Ovary (tissue), 9 donors: ENCODE data around the gene TRIO. TPM values are rescaled to one million over a fixed set of nuclear protein-coding genes. Genes with fewer than 3 reads are reported as not detected.

Source experiments
- DNase-seq, 5 donors: peaks; one replicate each; pipeline ENCODE4 v3.0.0-alpha.2; 2019 to 2020
- H3K27ac ChIP-seq, 2 donors: fragments of 200-600 bp; one replicate each; pipeline versions ENCODE4 v1.5.1 to v1.8.0; 2019 to 2022
- H3K27me3 ChIP-seq: fragments of 200-600 bp; one replicate; pipeline ENCODE4 v1.8.0; 2022
- H3K36me3 ChIP-seq: fragments of 200-600 bp; sonication (generic); one replicate; pipeline ENCODE4 v1.5.1; 2019
- H3K4me1 ChIP-seq: one replicate; pipeline ENCODE4 v1.8.1; 2013; ENCODE audit warnings: mild to moderate bottlenecking, moderate library complexity; ENCODE audit not compliant: insufficient read depth
- H3K4me3 ChIP-seq: fragments of 200-600 bp; sonication (generic); one replicate; pipeline ENCODE4 v1.5.1; 2017
- H3K9me3 ChIP-seq, 2 donors: fragments of 200-600 bp in 1 of 2; sonication (generic) in 1 of 2; one replicate each; pipeline versions ENCODE4 v1.5.1 to v1.8.1; 2013 to 2019; ENCODE audit warnings: mild to moderate bottlenecking in 1 of 2, moderate library complexity in 1 of 2
- CTCF ChIP-seq, 3 donors: fragments of 450-650 bp in 2 of 3; fragments of 200-600 bp in 1 of 3; IDR thresholded peaks; one replicate each; pipeline versions ENCODE4 v1.5.1 to v1.8.0; 2016 to 2022; ENCODE audit warnings: antibody characterized with exemption in 3 of 3, mild to moderate bottlenecking in 1 of 3
- EP300 ChIP-seq: sonication (generic); formaldehyde crosslinking; IDR thresholded peaks from one replicate; pipeline ENCODE4 v1.6.1; 2017; ENCODE audit warnings: antibody characterized with exemption
- POLR2A ChIP-seq: fragments of 450-650 bp; IDR thresholded peaks from one replicate; pipeline ENCODE4 v1.6.1; 2017; ENCODE audit warnings: antibody characterized with exemption, mild to moderate bottlenecking, moderate library complexity
- WGBS, 3 donors: extraction: QIAGEN DNeasy Blood & Tissue Kit in 1 of 3; methylation state at CpG; one replicate each; pipeline versions ENCODE4 v1.1.5 to v1.1.7; 2013 to 2017; 5-methylcytosine and 5-hydroxymethylcytosine counted together
- intact Hi-C, 4 donors: fragments of 100-400 bp; cut with DNase I; formaldehyde crosslinking; loops; one replicate each; pipeline versions ENCODE4 v1.11.0 to v1.15.1; 2022 to 2023
- polyA plus RNA-seq, 2 donors: library from polyadenylated mRNA; stranded (reverse); fragments of 200-250 nt in 1 of 2; fragments of 350-450 nt in 1 of 2; fragmentation: Illumina TruSeq in 1 of 2; extraction: RNeasy Lipid Tissue Mini Kit (QIAGEN cat#74804) in 1 of 2; gene quantifications; one replicate each; pipeline ENCODE4 v1.2.3, GENCODE V29; 2013 to 2014
- total RNA-seq, 7 donors: library from RNA; depleted of rRNA in 2 of 7; stranded (reverse); fragments of >200 nt in 2 of 7; fragmentation: NEBNext Ultra II Directional in 3 of 7; extraction: Animal tissue kit (Norgen Biotek cat#: 25700) in 3 of 7; gene quantifications; one replicate each; pipeline versions ENCODE4 v1.1.0 to v1.2.4, GENCODE V29; 2016 to 2023
- donor health status: DM: no; HTN: no; CAD: no; lungs with moderate emphysema.
- donor health status: DM: no; HTN: no; CAD: no.
- donor health status: Bipolar disorder and iron deficiency.
- donor health status: DM: yes; HTN: yes; CAD: no.
- donor health status: DM: no; HTN: no; CAD: no.
- donor health status: DM: yes; HTN: yes; CAD: no.

Gene TRIO
- total and polyA plus RNA-seq, 9 donors: 58.4 to 268 (median 125) TPM

GRCh38 chr5:14180437-14180836 is 37.3 kb downstream of the TRIO start:
- 88 to 96% (median 89%) methylated on average over 3 of the region's 3 CpGs for WGBS, 3 donors
- no peaks in the 10 kb centered on the region for H3K36me3 ChIP-seq
- intact Hi-C loops: no loop called here
- H3K4me1 ChIP-seq: peaks cover 40% of the 10 kb centered on the region
- TF ChIP-seq EP300 (no peak), POLR2A (no peak), CTCF (IDR thresholded peaks at IDR 0.05) (no peak)
- no peaks in the 10 kb centered on the region for H3K27me3 ChIP-seq
- H3K9me3 ChIP-seq: no peaks in the 10 kb centered on the region
- DNase-seq: no peak
- no peak overlapping the region for H3K27ac ChIP-seq
- no peak overlapping the region for H3K4me3 ChIP-seq

GRCh38 chr5:14181299-14181968 is 38.3 kb downstream of the TRIO start:
- 85 to 89% (median 88%) methylated on average over 11 of the region's 11 CpGs for WGBS, 3 donors
- Histone ChIP-seq H3K36me3 (no peaks in the 10 kb centered on the region), H3K9me3 (no peaks in the 10 kb centered on the region), H3K27me3 (no peaks in the 10 kb centered on the region), H3K4me3 (no peak overlapping the region), H3K27ac (peak overlapping the region in 1 of 2 donors; percentile 25), H3K4me1 (peaks cover 46% of the 10 kb centered on the region)
- DNase-seq: no peak
- intact Hi-C loops: no loop called here
- TF ChIP-seq EP300 (no peak), CTCF (IDR thresholded peaks at IDR 0.05) (no peak), POLR2A (no peak)

- no peaks in the 10 kb centered on the region for H3K36me3 ChIP-seq
- no peaks in the 10 kb centered on the region for H3K27me3 ChIP-seq
- peaks cover 44% of the 10 kb centered on the region for H3K4me1 ChIP-seq
- no peak for DNase-seq
- H3K4me3 ChIP-seq: no peak overlapping the region
- peak overlapping the region in 1 of 2 donors; percentile 76 for H3K27ac ChIP-seq
- no peak for TF ChIP-seq POLR2A
- no peak for TF ChIP-seq CTCF (IDR thresholded peaks at IDR 0.05)
- TF ChIP-seq EP300: no peak
- WGBS, 3 donors: 63 to 73% (median 67%) methylated on average over 5 of the region's 5 CpGs
- intact Hi-C loops: no loop called here
- H3K9me3 ChIP-seq: no peaks in the 10 kb centered on the region
Measured at GRCh38 chr5:14182761-14183160, 39.6 kb downstream of the TRIO start.

GRCh38 chr5:14183187-14183939 is 40.2 kb downstream of the TRIO start:
- H3K36me3 ChIP-seq: no peaks in the 10 kb centered on the region
- peaks cover 39% of the 10 kb centered on the region for H3K4me1 ChIP-seq
- TF ChIP-seq EP300 (no peak), CTCF (IDR thresholded peaks at IDR 0.05) (no peak), POLR2A (no peak)
- intact Hi-C loops: no loop called here
- 10 to 15% (median 13%) methylated on average over 8 of the region's 8 CpGs for WGBS, 3 donors
- no peaks in the 10 kb centered on the region for H3K27me3 ChIP-seq
- no peaks in the 10 kb centered on the region for H3K9me3 ChIP-seq
- peak in 3 of 5 donors; percentile 41 to 51 (median 47) for DNase-seq
- peak overlapping the region; percentile 9 to 76 for H3K27ac ChIP-seq
- peak overlapping the region; percentile 18 for H3K4me3 ChIP-seq
